Activated gamma-delta T cell (primary cell): ENCODE results near the gene CNTNAP1.
"Not testable (repeated sequence)": the region's sequence is repeated elsewhere in the genome, so short reads cannot be mapped to it uniquely, and the experiment has no call there.

Experiments used
- DNase-seq: peaks from one replicate; lab custom pipeline; 2025; lab: John Stamatoyannopoulos, UW
- total RNA-seq, 2 donors: gene quantifications; one replicate each; lab custom pipeline; 2026; lab: John Stamatoyannopoulos, UW

CNTNAP1 gene
- total RNA-seq = 1.8 to 2.2 reads per million in 2 donors

DNA sequence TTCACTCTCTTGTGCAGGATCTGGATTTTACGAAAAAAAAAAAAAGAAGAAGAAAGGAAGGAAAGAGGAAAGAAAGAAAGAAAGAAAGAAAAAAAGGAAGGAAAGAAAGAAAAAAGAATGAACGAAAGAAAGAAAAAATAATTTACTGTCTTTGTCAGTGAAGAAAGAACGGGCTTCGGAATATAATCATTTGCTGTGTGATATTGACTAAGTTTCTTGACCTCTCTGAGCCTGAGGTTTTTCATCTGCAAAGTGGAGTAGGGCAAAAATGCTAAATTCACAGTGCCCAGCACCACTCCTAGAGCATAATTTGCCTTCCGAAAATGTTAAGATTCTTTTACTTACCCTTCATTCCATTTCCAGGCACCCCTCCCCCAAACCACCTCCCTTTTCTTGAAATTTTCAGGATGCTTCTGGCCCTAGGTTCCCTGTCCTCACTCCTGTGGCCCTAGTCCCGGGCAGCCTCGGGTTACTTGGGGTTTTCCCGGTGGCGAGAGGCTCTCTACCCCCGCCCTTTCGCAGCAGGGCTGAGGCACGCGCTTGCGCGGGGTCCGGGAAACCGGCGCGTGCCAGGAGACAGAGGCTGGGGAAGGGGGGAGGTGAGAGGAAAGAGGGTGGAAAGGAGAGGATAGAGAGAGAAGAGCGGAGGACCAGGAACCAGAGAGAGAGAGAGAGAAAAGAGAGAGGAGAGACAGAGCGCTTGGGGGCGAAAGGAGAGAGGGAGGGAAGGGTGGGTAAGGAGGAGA is at the start of gene CNTNAP1:
TSS of gene CNTNAP1 (plus strand) at position 556 of the 746 bp plus-strand sequence. CDS start 299 bp downstream, outside the sequence.
- no peak for DNase-seq

GRCh38 chr17:42632949-42633444 is 49.3 kb upstream of the CNTNAP1 start:
- no peak for DNase-seq

DNA sequence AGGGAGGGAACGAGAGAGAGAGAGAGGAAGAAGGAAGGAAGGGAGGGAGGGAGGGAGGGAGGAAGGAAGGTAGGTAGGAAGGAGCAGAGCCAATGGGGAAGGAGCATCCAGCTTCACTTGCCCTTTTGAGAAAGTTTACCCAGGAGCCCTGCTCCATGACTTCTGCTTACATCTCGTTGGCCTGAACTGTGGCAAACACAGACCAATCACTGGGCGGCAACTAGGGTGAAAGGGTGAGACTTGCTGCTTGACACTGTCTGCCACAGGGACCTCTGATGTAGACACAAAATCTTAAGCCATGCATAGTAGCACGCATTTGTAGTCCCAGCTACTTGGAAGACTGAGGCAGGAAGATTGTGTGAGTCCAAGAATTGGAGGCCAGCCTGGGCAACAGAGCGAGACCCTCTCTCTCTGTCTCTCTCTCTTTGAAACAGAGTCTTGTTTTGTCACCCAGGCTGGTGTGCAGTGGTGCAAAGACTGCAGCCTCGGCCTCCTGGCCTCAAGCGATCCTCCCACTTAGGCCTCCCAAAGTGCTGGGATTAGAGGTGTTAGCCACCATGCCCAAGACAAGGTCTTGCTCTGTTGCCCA is 42.7 kb upstream of the CNTNAP1 start:
- no peak for DNase-seq

GRCh38 chr17:42640121-42640520 is 42.2 kb upstream of the CNTNAP1 start:
- no peak for DNase-seq

DNA sequence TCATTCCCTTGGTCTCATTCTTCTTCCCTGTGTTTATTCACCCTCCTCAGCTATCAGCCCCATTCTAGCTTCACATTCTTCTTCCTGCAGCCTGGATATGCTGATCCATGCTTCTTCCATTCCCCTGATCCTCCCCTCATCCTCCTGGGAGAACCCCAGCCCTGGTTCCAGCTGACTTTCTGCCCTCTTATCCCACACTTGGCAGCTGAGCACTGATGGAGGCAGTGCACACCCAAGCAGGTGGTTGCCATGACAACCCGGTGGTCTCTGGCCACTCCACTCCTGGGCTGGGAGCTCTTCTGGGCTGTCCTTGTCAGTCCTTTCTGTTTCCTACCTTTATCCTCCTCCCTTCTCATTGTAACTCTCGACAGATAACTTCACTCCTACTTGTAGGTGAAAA is 40.0 kb upstream of the CNTNAP1 start:
- DNase-seq = no peak

DNA sequence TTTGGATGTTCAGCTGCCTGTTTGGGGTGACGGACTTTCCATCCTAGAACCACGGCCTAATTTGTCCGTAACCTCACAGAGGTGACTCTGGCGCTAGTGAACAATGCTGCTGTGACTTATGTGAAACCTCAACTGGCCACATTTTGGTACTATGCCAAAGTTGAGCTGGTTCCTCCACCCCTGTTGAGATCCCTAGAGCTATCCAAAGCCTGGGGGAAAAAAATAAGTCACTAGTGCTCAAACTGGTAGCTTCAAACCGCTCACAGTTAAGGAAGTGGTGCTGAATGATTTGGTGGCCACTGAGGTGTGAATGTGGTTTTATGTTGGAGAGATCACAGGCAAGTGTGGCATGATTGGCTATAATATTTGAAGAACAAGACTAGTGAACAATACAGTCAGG is 34.6 kb upstream of the CNTNAP1 start:
- no peak for DNase-seq

DNA sequence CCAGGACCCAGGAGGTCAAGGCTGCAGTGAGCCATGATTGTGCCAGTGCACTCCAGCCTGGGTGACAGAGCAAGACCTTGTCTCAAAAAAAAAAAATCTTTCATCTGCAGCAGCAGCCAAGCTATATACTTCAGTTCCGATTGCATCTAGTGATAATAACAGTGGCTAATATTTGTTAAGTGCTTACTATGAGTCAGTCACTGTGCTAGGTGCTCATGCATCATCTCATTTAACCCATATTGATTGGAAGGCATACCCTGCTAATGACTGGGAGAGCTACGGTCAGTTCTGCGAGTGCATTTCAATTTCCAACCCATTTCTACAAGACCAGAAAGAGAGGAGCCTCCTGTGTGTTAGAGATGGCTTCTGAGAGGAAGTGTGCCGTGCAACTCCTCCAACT is 30.9 kb upstream of the CNTNAP1 start:
- DNase-seq = no peak

GRCh38 chr17:42653179-42654124 is 28.9 kb upstream of the CNTNAP1 start:
- DNase-seq = no peak

GRCh38 chr17:42655528-42655927 is 26.8 kb upstream of the CNTNAP1 start:
- DNase-seq = no peak

- no peak for DNase-seq
These were observed 24.3 kb upstream of the CNTNAP1 start for GRCh38 chr17:42657824-42658588.

DNA sequence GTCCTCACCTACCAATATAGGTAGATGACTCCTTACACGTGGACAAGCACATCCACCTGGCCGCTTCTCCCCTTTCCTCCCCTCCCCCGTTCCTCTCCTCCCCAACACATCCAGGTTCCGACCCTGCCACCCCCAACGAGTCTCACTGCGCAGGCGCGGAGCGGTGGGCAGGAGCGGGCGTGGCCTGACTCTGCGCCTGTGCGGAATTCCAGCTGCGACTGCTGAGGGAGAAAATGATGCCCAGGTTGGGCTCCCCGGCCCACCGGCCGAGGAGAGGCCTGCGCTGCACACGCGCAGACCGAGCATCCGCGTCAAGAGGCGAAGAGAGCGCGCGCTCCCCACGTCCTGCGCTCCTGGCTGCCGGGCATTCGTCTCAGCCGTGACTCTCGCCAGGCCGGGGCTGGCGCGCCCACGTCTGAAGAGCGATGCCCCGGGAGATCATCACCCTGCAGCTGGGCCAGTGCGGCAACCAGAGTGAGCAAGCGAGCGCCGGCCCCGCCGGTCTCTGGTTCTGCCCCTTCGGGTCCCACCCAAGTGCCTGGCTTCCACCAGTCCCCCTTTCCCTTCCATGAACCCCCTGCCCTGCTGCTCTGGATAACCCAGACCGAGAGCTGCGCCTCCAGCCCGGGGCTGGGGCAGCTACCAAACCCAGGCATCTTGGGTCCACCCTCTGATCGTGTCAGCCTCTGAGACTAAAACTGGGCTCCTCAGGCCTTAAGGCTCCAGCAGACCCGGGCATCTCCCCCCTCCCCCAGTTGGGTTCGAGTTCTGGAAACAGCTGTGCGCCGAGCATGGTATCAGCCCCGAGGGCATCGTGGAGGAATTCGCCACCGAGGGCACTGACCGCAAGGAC is 23.0 kb upstream of the CNTNAP1 start, which contains the start of gene TUBG2:
TSS of gene TUBG2 (plus strand) at position 206 of the 853 bp plus-strand sequence. CDS start at position 426, 220 bp downstream.
- peak; percentile 51 for DNase-seq

DNA sequence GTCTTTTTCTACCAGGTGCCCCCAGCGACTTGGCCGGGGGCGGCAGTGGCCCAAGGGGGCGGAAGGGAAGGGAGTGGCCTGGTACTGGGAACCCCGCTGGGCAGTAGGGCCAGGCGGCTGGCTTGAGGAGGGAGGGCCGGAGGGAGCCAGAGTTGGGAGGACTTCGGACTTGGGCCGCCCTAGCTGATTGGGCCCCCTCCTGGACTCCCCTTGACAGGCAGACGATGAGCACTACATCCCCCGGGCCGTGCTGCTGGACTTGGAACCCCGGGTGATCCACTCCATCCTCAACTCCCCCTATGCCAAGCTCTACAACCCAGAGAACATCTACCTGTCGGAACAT is 22.4 kb upstream of the CNTNAP1 start:
- DNase-seq = not testable (repeated sequence)

GRCh38 chr17:42660692-42661345 is 21.5 kb upstream of the CNTNAP1 start:
- no peak for DNase-seq

GRCh38 chr17:42665581-42666001 is 16.7 kb upstream of the CNTNAP1 start:
- DNase-seq = no peak

DNA sequence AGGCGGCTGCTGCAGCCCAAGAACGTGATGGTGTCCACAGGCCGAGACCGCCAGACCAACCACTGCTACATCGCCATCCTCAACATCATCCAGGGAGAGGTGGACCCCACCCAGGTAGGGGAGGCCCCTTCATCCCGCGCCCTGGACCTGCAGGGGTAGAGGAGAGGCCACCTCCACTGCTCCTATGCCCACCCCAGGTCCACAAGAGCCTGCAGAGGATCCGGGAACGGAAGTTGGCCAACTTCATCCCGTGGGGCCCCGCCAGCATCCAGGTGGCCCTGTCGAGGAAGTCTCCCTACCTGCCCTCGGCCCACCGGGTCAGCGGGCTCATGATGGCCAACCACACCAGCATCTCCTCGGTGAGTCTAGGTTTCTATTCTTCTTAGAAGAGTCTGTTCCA is 16.2 kb upstream of the CNTNAP1 start:
- DNase-seq = not testable (repeated sequence)

GRCh38 chr17:42667088-42667951 is 15.0 kb upstream of the CNTNAP1 start:
- DNase-seq = no peak

- no peak for DNase-seq
These were observed 12.7 kb upstream of the CNTNAP1 start for GRCh38 chr17:42669705-42669976.

DNA sequence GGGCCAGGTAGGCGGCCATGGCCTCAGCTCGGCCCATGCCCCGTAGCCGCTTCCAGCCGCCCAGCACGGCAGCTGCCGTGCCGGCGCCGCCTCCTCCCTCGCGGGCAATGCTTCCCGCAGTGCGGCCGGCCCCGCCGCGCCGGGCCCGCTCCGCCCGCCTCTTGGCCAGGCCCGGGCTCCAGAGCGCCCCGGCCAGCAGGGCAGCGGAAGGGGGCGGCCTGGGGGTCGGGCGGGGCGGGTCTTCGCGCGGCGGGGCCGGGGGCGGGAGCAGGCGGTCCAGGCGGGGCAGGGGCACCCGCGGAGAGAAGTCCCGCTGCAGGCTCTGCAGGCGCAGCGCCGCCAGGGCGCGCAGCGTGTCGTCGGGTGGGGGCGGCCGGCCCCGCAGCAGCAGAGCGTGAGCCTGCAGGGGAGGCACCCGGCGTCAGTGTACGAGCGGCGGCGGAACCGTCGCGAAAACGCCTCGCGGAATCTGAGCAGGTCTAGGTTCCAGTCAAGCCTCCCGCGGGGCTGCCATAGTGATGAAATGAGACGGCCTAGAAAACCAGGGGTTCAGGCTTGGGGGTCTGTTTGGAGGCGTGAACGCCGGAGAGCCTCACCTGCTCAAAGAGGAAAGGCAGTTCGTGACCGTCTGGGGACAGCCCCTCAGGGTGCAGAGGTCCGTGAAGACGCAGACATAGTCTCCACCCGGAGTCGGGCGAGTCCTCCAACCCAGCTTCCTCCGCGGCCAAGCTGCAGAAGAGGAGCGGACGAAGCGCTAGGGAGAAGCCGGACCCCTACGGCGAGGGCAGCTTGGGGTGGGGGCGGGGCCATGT is 12.1 kb upstream of the CNTNAP1 start:
- peak; percentile 33 for DNase-seq
